ENCODE measurements around the gene CBFA2T2.

DNA sequence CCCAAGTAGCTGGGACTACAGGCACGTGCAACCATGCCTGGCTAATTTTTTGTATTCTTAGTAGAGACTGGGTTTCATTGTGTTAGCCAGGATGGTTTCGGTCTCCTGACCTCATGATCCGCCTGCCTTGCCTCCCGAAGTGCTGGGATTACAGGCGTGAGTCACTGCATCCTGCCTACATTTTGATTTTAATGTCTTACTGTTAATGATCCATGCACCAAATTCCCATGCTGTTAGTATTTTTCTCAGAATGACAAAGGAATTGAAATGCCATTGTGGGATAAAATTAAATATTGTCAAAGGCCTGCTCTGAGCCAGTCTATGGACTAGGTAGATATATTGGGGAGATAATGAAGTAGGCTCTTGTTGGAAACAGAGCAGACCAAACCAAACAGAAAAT, 28.2 kb downstream of the CBFA2T2 start:
- TF ChIP-seq CTCF (IDR thresholded peaks at IDR 0.05) (no peak), POLR2A (IDR thresholded peaks at IDR 0.05) (no peak), EP300 (IDR thresholded peaks at IDR 0.05) (no peak)

Measured in tibial nerve (tissue), 4 donors.